Calu3 (cell line): ENCODE data around the gene GRB10. TPM values are rescaled to one million over a fixed set of nuclear protein-coding genes. Genes with fewer than 3 reads are reported as not detected.

Source experiments
- BruUV-seq: library from RNA; stranded (reverse); fragments of 400-500 nt; replicated peaks from 2 replicates; lab custom pipeline; 2021; lab: Mats Ljungman, UMichigan
- CTCF ChIA-PET: fragments of 300-600 bp; sonication (Branson Sonifier 250); formaldehyde crosslinking; loops from one replicate; lab custom pipeline; 2022; ENCODE audit warnings: antibody characterized with exemption; lab: Charles Lee
- DNase-seq: peaks from one replicate; pipeline ENCODE4 v3.0.0; 2022
- H3K27ac Mint-ChIP-seq: one replicate; pipeline ENCODE4 v1.8.0; 2022; ENCODE audit warnings: mixed read lengths; ENCODE audit not compliant: unreplicated experiment
- H3K27me3 Mint-ChIP-seq: one replicate; pipeline ENCODE4 v1.8.0; 2022; ENCODE audit warnings: mixed read lengths; ENCODE audit not compliant: unreplicated experiment
- H3K36me3 Mint-ChIP-seq: one replicate; pipeline ENCODE4 v1.8.0; 2022; ENCODE audit warnings: mild to moderate bottlenecking, moderate library complexity, mixed read lengths; ENCODE audit not compliant: insufficient read depth, unreplicated experiment
- H3K4me1 Mint-ChIP-seq: one replicate; pipeline ENCODE4 v1.8.0; 2022; ENCODE audit warnings: mild to moderate bottlenecking, low read depth, mixed read lengths; ENCODE audit not compliant: unreplicated experiment
- H3K4me3 Mint-ChIP-seq: one replicate; pipeline ENCODE4 v1.8.0; 2022; ENCODE audit warnings: mild to moderate bottlenecking, low read depth, moderate library complexity, mixed read lengths; ENCODE audit not compliant: unreplicated experiment
- H3K9me3 Mint-ChIP-seq: one replicate; pipeline ENCODE4 v1.8.0; 2022; ENCODE audit warnings: low read depth, mixed read lengths; ENCODE audit not compliant: unreplicated experiment
- intact Hi-C: fragments of 100-400 bp; cut with micrococcal nuclease; formaldehyde crosslinking; loops from one replicate; pipeline ENCODE4 v1.10.0; 2022; ENCODE audit not compliant: unreplicated experiment
- total RNA-seq: library from RNA; stranded (reverse); gene quantifications from 2 replicates; pipeline ENCODE4 v1.2.3, GENCODE V29; 2022
- TF ChIP-seq, protein P1 (sequence below): fragments of 200-600 bp; IDR thresholded peaks from one replicate; pipeline ENCODE4 v1.8.0; 2022; ENCODE audit warnings: antibody characterized with exemption; ENCODE audit not compliant: unreplicated experiment

Gene GRB10
- total RNA-seq, 1 experiment from 2014 or later, result 90.6 TPM

DNA sequence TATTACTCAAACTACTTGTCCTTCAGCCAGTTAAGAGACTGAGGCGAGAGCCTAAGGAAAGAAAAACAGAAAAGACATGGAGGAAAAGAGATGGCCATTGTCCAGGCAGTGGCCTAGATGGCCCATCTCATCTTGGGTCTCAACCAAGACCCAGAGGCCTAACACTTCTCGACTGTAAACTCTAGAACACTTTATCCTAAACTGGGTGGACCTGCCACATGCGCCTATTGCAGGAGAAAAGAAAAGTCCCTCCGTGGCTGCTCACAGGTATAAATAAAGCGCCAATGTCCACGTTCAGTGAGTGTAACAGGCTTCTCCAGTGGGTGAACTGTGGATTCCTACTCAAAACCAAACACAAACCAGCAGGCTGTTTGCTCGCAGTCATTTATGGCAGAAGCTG is 124.8 kb downstream of the GRB10 start:
- CTCF ChIA-PET, result no interaction called here
- BruUV-seq, result no TSS peak
- intact Hi-C loops, result no loop called here
- DNase-seq, result no peak
- Mint-ChIP-seq H3K27me3 (no peaks in the 10 kb centered on the region), H3K27ac (no peak overlapping the region), H3K36me3 (peaks cover 14% of the 10 kb centered on the region), H3K4me3 (no peak overlapping the region), H3K9me3 (no peaks in the 10 kb centered on the region), H3K4me1 (no peaks in the 10 kb centered on the region)
- TF ChIP-seq, protein P1, sequence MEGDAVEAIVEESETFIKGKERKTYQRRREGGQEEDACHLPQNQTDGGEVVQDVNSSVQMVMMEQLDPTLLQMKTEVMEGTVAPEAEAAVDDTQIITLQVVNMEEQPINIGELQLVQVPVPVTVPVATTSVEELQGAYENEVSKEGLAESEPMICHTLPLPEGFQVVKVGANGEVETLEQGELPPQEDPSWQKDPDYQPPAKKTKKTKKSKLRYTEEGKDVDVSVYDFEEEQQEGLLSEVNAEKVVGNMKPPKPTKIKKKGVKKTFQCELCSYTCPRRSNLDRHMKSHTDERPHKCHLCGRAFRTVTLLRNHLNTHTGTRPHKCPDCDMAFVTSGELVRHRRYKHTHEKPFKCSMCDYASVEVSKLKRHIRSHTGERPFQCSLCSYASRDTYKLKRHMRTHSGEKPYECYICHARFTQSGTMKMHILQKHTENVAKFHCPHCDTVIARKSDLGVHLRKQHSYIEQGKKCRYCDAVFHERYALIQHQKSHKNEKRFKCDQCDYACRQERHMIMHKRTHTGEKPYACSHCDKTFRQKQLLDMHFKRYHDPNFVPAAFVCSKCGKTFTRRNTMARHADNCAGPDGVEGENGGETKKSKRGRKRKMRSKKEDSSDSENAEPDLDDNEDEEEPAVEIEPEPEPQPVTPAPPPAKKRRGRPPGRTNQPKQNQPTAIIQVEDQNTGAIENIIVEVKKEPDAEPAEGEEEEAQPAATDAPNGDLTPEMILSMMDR, result no peak

- no peak for DNase-seq
- TF ChIP-seq, protein P1, result no peak
- H3K9me3 Mint-ChIP-seq, result no peaks in the 10 kb centered on the region
- H3K36me3 Mint-ChIP-seq, result peaks cover 14% of the 10 kb centered on the region
- H3K27ac Mint-ChIP-seq, result no peak overlapping the region
- CTCF ChIA-PET, result no interaction called here
- no peaks in the 10 kb centered on the region for H3K27me3 Mint-ChIP-seq
- intact Hi-C loops, result no loop called here
- no peaks in the 10 kb centered on the region for H3K4me1 Mint-ChIP-seq
- no TSS peak for BruUV-seq
- H3K4me3 Mint-ChIP-seq, result no peak overlapping the region
These were observed 125.3 kb downstream of the GRB10 start for GRCh38 chr7:50657341-50657873.

- H3K27me3 Mint-ChIP-seq, result no peaks in the 10 kb centered on the region
These were observed 126.4 kb downstream of the GRB10 start for GRCh38 chr7:50656141-50656895.

GRCh38 chr7:50655490-50655889 is 127.2 kb downstream of the GRB10 start:
- Mint-ChIP-seq H3K27ac (peak overlapping the region; percentile 5), H3K9me3 (no peaks in the 10 kb centered on the region), H3K4me1 (no peaks in the 10 kb centered on the region), H3K27me3 (no peaks in the 10 kb centered on the region), H3K4me3 (no peak overlapping the region), H3K36me3 (peaks cover 14% of the 10 kb centered on the region)
- BruUV-seq, result no TSS peak
- intact Hi-C loops, result no loop called here
- TF ChIP-seq, protein P1, result no peak
- CTCF ChIA-PET, result no interaction called here
- DNase-seq, result no peak

More at GRCh38 chr7:50656141-50656895, 126.4 kb downstream of the GRB10 start:
- Mint-ChIP-seq H3K4me3 (no peak overlapping the region), H3K4me1 (no peaks in the 10 kb centered on the region), H3K27ac (peak overlapping the region; percentile 5), H3K36me3 (peaks cover 14% of the 10 kb centered on the region), H3K9me3 (no peaks in the 10 kb centered on the region)
- intact Hi-C loops, result no loop called here
- DNase-seq, result no peak
- TF ChIP-seq, protein P1, result no peak
- CTCF ChIA-PET, result no interaction called here
- BruUV-seq, result no TSS peak
